Activated CD4-positive, alpha-beta T cell treated with anti-CD3 and anti-CD28 coated beads for 4 hours (primary cell): ENCODE measurements around the gene NPAS3.
"Not testable (repeated sequence)": the region's sequence is repeated elsewhere in the genome, so short reads cannot be mapped to it uniquely, and the experiment has no call there.

Experiments used
- DNase-seq, 2 donors: peaks; one replicate each; pipeline ENCODE4 v3.0.0-alpha.2; 2020

NPAS3 gene

DNA sequence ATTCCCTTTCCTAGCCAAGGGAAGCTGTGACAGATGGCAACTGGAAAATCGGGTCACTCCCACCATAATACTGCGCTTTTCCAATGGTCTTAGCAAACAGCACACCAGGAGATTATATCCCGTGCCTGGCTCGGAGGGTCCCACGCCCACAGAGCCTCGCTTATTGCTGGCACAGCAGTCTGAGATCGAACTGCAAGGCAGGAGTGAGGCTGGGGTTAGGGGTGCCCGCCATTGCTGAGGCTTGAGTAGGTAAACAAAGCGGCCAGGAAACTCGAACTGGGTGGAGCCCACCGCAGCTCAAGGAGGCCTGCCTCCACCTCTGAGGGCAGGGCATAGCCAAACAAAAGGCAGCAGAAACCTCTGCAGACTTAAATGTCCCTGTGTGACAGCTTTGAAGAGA is 149.6 kb downstream of the NPAS3 start:
- DNase-seq = not testable (repeated sequence)

GRCh38 chr14:33098016-33098415 is 159.3 kb downstream of the NPAS3 start:
- no peak for DNase-seq

- no peak for DNase-seq
Observed at GRCh38 chr14:33103489-33103888, 164.8 kb downstream of the NPAS3 start.

- DNase-seq = no peak
Observed at GRCh38 chr14:33103966-33104365, 165.3 kb downstream of the NPAS3 start.

DNA sequence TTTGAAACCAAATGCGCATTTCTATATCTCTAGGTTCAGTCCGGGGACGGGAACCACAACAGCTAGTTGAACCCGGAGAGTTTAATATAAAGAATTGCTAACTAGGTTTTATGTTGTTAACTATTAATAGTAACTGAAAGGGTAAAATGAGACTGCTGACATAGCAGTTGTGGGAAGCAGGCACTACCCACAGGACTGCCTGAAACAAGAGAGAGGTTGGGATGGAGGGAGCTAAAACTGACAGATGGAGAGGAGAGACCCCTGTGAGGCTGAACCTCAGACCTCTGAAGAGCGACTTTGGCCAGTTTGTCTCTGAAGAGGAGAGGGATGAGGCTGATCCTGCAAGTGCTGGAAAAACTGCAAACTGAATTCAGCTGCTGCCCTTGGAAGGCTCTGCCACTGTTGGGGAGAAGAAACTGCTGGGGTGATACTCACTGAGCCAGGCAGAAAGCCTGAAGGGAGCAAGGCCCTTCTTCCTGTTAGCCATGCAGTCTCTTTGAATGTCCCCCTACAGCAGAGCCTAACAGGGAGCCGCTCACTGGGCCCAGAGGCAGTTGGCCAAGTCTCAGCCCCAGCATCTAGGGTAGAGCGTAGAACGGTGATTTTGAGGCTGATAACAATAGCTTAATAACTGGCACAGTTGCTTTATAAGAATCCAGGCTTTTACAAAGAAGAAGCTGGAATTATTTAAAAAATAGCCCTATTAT is 172.2 kb downstream of the NPAS3 start:
- DNase-seq = no peak

- no peak for DNase-seq
Observed at GRCh38 chr14:33114331-33114730, 175.7 kb downstream of the NPAS3 start.

GRCh38 chr14:33118668-33119067 is 180.0 kb downstream of the NPAS3 start:
- no peak for DNase-seq

DNA sequence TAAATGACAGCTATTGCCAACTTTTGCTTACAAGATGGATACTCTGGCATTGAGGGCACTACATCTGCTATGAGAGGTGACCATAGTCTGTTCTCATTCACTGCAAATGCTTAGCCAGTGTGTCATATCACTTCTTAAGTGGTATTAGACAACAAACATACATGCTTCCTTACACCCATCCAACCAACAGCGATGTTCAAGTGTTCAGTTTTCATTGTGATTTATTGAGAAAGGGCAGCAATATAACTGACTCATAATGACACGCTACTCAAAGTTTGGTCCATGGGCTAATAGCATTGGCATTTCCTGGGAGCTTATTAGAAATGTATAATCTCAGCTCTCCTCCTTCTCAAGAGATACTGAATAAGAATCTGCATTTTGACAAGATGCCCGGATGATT is 181.7 kb downstream of the NPAS3 start:
- DNase-seq = no peak

DNA sequence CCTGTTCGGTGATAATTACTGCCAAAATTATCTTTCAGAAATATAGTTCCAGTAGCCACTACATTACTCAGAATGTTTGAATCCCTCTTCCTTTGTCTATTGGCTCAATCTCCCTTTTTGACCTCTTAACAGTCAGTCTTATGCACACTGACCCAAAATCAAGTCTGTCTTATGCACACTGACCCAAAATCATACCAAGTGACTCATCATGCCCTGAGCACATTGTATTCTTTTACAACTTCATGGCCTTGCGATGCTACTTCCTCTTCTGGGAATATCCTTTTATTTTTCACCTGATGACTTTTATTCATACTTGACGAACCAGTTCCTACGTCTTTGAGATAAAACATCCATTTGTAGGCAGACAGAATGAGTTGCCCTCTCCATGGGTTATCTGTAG is 182.3 kb downstream of the NPAS3 start:
- DNase-seq = no peak

GRCh38 chr14:33123281-33123680 is 184.6 kb downstream of the NPAS3 start:
- DNase-seq = no peak

DNA sequence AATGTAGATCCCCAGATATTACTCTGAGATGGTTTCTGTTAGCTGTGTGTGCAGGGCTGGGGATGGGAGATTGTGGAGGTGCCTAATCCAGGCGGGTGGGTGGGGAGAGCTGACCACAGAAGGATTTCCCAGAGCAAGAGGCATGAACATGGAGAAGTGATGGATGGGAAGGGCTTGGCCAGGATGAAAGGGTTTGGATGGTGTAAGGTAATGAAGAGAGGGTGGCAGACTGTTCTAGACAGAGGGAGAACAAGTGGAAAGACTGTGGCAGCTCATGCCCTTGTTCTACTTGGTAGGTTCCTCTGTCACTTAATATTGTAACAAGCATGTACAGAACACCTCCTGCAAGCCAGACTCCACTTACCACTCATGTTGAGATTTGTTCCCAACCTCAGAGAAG is 187.8 kb downstream of the NPAS3 start:
- DNase-seq = no peak

DNA sequence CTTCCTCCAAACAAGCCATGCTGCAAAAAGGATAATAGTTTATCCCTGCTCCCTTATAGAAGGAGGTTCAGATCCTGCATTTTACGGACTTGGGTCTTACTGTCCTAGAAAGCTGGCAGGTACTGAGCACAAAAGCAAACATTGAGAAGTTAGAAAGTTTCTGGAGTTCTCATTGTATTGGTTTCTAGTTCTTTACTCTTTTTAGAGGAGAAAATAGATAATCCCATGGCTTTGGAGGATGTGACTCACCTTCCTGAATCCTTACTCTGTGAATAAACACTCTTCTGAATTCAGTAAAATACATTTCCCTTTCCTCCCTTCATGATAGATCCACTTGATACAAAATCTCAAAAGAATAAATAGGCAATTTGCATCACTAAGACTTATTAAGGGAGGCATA is 188.9 kb downstream of the NPAS3 start:
- DNase-seq = no peak

- DNase-seq = no peak
Observed at GRCh38 chr14:33131801-33132200, 193.1 kb downstream of the NPAS3 start.

DNA sequence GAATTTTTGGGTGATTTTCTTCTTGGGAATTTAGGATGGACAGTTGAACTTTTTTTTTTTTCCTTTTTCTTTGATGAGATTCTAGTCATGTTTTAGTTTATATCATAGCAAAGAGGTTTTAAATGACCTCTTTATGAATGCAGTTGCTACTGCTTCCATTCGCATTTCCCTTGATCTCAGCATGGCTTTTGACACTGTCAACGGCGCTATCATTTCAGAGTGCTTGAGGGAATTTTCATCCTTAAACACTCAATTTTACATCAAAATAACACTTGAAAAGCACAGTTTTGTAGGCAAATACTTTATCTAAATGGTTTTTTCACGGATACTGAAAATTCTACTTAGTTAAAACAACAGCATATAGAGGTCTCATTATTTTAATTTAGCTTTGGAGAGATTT is 195.5 kb downstream of the NPAS3 start:
- DNase-seq = no peak

DNA sequence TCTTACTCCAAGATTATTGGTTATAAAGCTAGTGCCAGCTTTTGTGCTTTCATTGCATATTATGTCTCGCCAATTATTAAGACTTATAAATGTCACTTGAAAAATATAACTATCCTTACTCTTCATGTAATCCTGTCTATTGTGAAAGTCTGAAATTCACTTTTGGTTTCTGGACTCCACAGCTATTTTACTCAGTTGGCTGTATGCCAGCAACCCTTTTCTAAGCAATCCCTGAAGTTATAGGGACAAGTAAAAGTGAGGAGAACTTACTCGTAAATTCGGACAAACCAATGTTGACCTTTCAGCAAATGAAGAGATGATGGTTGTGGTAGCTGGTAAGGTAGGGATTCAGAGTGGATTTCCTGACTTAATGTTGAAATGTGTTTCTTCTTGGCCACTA is 196.3 kb downstream of the NPAS3 start:
- DNase-seq = no peak

GRCh38 chr14:33150666-33151428 is 212.2 kb downstream of the NPAS3 start:
- no peak for DNase-seq

GRCh38 chr14:33163109-33163508 is 224.4 kb downstream of the NPAS3 start:
- no peak for DNase-seq

GRCh38 chr14:33163600-33163999 is 224.9 kb downstream of the NPAS3 start:
- DNase-seq = no peak

DNA sequence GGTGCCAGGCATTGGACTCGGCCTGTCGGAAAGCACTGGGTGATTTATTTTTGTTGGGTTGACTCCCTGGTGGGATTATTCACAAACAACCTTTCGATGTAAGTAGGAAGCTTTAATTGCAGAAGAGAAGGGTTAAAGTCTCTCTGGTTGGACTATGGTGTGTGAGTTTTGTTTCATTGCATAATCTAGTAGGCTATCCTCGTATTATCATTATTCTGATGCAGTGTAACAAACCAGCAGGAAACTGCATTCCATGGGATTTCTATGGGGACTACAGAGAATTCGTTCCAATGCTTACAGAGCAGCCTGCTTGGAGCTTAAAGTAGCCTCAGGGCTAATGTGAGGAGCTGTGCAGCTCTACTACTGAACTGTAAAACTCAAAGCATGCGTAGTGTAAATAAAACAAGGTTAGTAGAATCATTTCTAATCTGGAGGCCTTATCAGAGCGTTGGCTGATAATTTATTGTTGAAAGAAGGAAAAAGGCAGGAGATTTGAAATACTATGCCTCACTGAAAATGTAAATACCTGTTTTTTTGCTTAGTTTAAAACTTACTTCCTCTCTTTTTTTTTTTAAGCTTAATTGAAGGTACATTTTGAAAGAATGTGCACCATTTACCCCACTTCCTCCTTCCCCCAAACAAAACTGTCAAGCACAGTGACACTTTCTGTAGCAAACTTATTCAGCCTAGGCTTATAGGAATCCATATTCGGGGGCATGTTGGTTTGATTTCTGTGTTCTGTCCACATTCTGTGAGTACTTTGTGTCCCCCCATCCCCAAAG is 226.7 kb downstream of the NPAS3 start:
- no peak for DNase-seq

- no peak for DNase-seq
Observed at GRCh38 chr14:33165926-33166289, 227.2 kb downstream of the NPAS3 start.

DNA sequence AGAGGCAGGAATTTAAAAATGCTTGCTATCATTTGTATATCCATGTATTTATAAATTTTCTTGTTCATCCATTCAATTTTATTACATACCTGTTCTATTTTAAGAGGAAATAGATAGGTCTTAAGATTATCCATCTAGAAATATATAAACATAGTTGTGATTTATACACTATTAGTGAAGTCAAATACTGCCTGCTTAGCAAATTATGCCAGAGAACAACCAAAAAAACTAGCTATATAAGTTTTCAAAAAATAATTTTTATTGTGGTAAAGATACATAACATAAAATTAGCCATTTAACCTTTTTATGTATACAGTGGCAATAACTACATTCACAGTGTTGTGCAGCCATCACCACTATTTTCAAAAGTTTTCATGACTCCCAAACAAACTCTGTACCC is 237.3 kb downstream of the NPAS3 start:
- no peak for DNase-seq

DNA sequence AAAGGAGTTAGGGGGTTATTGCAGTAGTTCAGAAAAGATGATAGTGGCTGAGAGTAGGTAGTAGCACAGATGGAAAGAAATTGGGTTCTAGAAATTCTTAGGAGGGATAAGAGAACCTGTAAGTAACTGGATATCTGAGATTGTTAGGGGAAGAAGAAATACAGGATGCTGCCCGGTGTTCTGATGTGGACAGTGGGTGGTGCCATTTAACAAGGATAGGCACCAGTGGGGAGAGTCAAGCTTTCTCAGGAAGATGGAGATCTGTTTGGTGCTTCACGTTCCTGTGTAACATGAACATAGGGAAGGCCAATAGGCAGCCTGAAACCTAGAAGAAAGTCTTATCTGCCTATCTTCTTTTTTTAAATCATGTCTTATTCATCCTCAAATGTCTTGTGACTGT is 245.9 kb downstream of the NPAS3 start:
- no peak for DNase-seq

GRCh38 chr14:33186656-33187055 is 248.0 kb downstream of the NPAS3 start:
- DNase-seq = no peak

- DNase-seq = no peak
Observed at GRCh38 chr14:33188880-33189279, 250.2 kb downstream of the NPAS3 start.
